Measurements from ENCODE around the gene HPF1.
"Not testable (repeated sequence)": the region's sequence is repeated elsewhere in the genome, so short reads cannot be mapped to it uniquely, and the experiment has no call there.

Gene HPF1

GRCh38 chr4:169791527-169792156 is 33.9 kb upstream of the HPF1 start:
- no peak overlapping the region for H3K4me3 ChIP-seq (ENCODE audit: low read length)
- peak; percentile 50 for TF ChIP-seq CTCF (IDR thresholded peaks at IDR 0.05; ENCODE audit: insufficient read depth, low read depth, low read length, missing control alignments)
- peak; percentile 57 for DNase-seq (ENCODE audit: low read depth)

DNA sequence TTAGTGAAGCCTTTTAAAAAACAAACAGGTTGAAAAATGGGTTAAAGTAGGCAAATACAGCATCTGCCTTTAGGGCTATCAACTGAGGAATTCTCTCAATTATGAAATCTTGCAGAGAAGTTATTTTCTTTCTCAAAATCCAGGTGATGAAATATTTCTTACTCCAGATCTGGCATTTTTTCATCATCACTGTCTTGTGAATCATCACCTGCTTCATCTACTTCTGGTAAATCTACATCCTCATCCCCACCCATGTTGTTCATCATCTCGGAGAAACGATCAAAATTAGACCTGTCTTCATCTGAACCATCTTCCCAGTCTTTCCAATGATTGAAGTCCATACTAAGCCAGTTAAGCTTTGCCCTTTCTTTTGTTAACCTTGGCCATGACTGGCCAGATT is 33.3 kb upstream of the HPF1 start:
- DNase-seq (ENCODE audit: low read depth): peak; percentile 76
- no peak overlapping the region for H3K4me3 ChIP-seq (ENCODE audit: low read length)

DNA sequence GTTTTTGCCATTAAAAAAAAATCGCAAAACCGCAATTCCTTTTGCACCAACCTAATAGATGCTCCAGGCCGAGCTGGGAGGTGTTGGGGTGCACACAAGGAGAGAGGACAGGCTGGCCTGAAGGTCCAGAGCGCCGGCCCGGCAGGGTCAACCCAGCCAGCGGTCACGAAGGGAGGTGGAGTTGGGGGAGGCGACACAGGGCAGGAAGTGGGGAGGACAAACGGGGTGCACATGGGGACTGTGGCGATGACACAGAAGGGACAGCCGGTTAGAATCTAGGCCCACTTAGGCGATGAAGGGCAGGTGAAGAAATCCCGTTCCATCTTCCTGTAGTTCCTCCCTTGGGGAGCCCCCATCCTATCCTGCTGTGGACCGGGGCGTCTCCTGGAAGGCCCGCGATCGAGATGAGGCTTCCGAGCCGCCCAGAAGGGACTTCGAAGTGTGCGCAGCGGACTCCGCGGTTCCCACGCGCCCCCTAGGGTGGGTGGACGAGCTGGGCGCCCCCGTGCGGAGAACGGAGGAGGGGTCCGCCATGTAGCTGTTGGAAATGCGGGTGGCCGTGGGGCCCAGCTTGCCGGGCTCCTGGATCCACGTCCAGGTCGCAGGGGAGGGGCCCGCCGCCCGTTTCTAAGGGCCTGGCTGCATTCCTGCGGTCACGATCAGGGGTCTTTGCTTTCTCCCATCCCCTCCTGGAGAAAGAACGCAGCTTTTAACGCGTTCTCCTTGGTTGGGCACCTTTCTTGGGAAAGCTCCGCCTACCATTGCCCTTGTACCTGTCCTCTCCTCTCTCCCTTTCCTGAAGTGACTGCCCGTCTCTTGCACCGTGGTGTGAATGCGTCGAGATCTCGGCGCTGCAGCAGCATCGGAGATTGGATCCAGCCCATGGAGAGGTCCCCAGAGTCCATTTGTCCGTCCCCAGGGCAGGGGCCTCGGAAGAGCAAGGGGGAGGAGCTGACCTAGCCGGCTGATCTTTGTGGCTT is 17.0 kb upstream of the HPF1 start:
- peak overlapping the region; percentile 11 for H3K4me3 ChIP-seq (ENCODE audit: low read length)
- TF ChIP-seq CTCF (IDR thresholded peaks at IDR 0.05; ENCODE audit: insufficient read depth, low read depth, low read length, missing control alignments): no peak
- DNase-seq (ENCODE audit: low read depth): no peak

More for the DNA sequence above, 33.3 kb upstream of the HPF1 start:
- TF ChIP-seq CTCF (IDR thresholded peaks at IDR 0.05; ENCODE audit: insufficient read depth, low read depth, low read length, missing control alignments): no peak

GRCh38 chr4:169773889-169774288 is 16.1 kb upstream of the HPF1 start:
- H3K4me3 ChIP-seq (ENCODE audit: low read length): no peak overlapping the region
- no peak for TF ChIP-seq CTCF (IDR thresholded peaks at IDR 0.05; ENCODE audit: insufficient read depth, low read depth, low read length, missing control alignments)
- DNase-seq (ENCODE audit: low read depth): no peak

- DNase-seq (ENCODE audit: low read depth); H3K4me3 ChIP-seq (ENCODE audit: low read length): not testable (repeated sequence)
Measured at GRCh38 chr4:169771556-169772080, 13.9 kb upstream of the HPF1 start.

DNA sequence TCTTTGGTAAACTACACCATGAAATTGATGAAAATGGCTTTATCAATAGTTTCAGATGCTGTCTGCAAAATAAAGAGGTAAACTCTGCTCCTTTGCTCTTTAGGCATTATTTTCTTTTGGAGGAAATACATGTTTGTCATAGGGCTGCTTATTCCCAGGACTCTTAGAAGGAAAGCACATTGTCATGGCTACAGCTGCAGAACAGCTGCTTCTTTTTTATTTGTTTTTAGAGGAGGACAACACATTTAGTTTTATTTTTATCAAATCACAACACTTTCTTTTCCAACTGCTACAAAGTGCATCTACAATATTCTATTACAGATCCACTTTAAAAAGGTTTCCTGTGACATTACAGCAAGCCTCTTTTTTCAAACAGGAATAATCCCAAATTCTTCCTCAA is 12.7 kb upstream of the HPF1 start:
- no peak overlapping the region for H3K4me3 ChIP-seq (ENCODE audit: low read length)
- no peak for DNase-seq (ENCODE audit: low read depth)
- no peak for TF ChIP-seq CTCF (IDR thresholded peaks at IDR 0.05; ENCODE audit: insufficient read depth, low read depth, low read length, missing control alignments)

GRCh38 chr4:169768385-169768784 is 10.6 kb upstream of the HPF1 start:
- H3K4me3 ChIP-seq (ENCODE audit: low read length): no peak overlapping the region
- TF ChIP-seq CTCF (IDR thresholded peaks at IDR 0.05; ENCODE audit: insufficient read depth, low read depth, low read length, missing control alignments): no peak
- DNase-seq (ENCODE audit: low read depth): no peak
